Measurements from ENCODE around the gene CYP4V2. TPM values are rescaled to one million over a fixed set of nuclear protein-coding genes. Genes with fewer than 3 reads are reported as not detected.
"Not testable (repeated sequence)": the region's sequence is repeated elsewhere in the genome, so short reads cannot be mapped to it uniquely, and the experiment has no call there.

Gene CYP4V2
- total RNA-seq, 2 donors from 2014 or later, result 40.9 to 49.5 TPM

GRCh38 chr4:186217733-186218293, 26.4 kb downstream of the CYP4V2 start:
- intact Hi-C loops (cut with DNase I, micrococcal nuclease), result no loop called here
- no peak for DNase-seq
- ATAC-seq, result no peak

GRCh38 chr4:186221624-186222023, 30.3 kb downstream of the CYP4V2 start:
- intact Hi-C loops (cut with DNase I, micrococcal nuclease), result no loop called here
- DNase-seq (no peak), ATAC-seq (no peak)

GRCh38 chr4:186225848-186226247, 34.5 kb downstream of the CYP4V2 start:
- ATAC-seq (no peak), DNase-seq (no peak)
- intact Hi-C loops (cut with DNase I, micrococcal nuclease), result no loop called here

- intact Hi-C loops (cut with DNase I, micrococcal nuclease), result no loop called here
- DNase-seq (no peak), ATAC-seq (peak; percentile 4)
Observed at GRCh38 chr4:186226521-186227189, 35.3 kb downstream of the CYP4V2 start.

GRCh38 chr4:186227221-186227620, 35.9 kb downstream of the CYP4V2 start, which contains the start of gene KLKB1:
Gene KLKB1 (plus strand): TSS chr4:186227507. CDS start chr4:186228196, 689 bp downstream.
- intact Hi-C loops (cut with DNase I, micrococcal nuclease), result no loop called here
- DNase-seq (no peak), ATAC-seq (peak; percentile 84)

- intact Hi-C loops (cut with DNase I, micrococcal nuclease), result no loop called here
- ATAC-seq, result peak; percentile 91
Observed at GRCh38 chr4:186227744-186228513, 36.6 kb downstream of the CYP4V2 start.

GRCh38 chr4:186228514-186228894, 37.1 kb downstream of the CYP4V2 start:
- intact Hi-C loops (cut with DNase I, micrococcal nuclease), result no loop called here
- ATAC-seq (peak; percentile 34), DNase-seq (no peak)

More at GRCh38 chr4:186227744-186228513, 36.6 kb downstream of the CYP4V2 start:
- no peak for DNase-seq

GRCh38 chr4:186234367-186234766, 43.0 kb downstream of the CYP4V2 start:
- ATAC-seq (no peak), DNase-seq (no peak)
- intact Hi-C loops (cut with DNase I, micrococcal nuclease), result no loop called here

- ATAC-seq (no peak), DNase-seq (no peak)
- intact Hi-C loops (cut with DNase I, micrococcal nuclease), result no loop called here
Observed at GRCh38 chr4:186236126-186236525, 44.8 kb downstream of the CYP4V2 start.

- intact Hi-C loops (cut with DNase I, micrococcal nuclease), result no loop called here
- no peak for DNase-seq
- ATAC-seq, result no peak
Observed at GRCh38 chr4:186240452-186240847, 49.1 kb downstream of the CYP4V2 start.

- intact Hi-C loops (cut with DNase I, micrococcal nuclease), result no loop called here
- DNase-seq, result no peak
- ATAC-seq, result no peak
Observed at GRCh38 chr4:186240848-186241491, 49.6 kb downstream of the CYP4V2 start.

- DNase-seq (no peak), ATAC-seq (no peak)
- intact Hi-C loops (cut with DNase I, micrococcal nuclease), result no loop called here
Observed at GRCh38 chr4:186241616-186242015, 50.2 kb downstream of the CYP4V2 start.

GRCh38 chr4:186242031-186242430, 50.7 kb downstream of the CYP4V2 start:
- intact Hi-C loops (cut with DNase I, micrococcal nuclease); DNase-seq; ATAC-seq: not testable (repeated sequence)

- DNase-seq, result no peak
- no peak for ATAC-seq
- intact Hi-C loops (cut with DNase I, micrococcal nuclease), result no loop called here
Observed at GRCh38 chr4:186243331-186243730, 52.0 kb downstream of the CYP4V2 start.

GRCh38 chr4:186244835-186245234, 53.5 kb downstream of the CYP4V2 start:
- no peak for ATAC-seq
- intact Hi-C loops (cut with DNase I, micrococcal nuclease), result no loop called here

GRCh38 chr4:186247062-186247752, 55.8 kb downstream of the CYP4V2 start:
- ATAC-seq; intact Hi-C loops (cut with DNase I, micrococcal nuclease): not testable (repeated sequence)

More at GRCh38 chr4:186244835-186245234, 53.5 kb downstream of the CYP4V2 start:
- no peak for DNase-seq

GRCh38 chr4:186248643-186249042, 57.3 kb downstream of the CYP4V2 start:
- DNase-seq, result no peak
- intact Hi-C loops (cut with DNase I, micrococcal nuclease), result no loop called here
- ATAC-seq, result no peak

More at GRCh38 chr4:186247062-186247752, 55.8 kb downstream of the CYP4V2 start:
- DNase-seq, result not testable (repeated sequence)

- ATAC-seq, result no peak
- no peak for DNase-seq
- intact Hi-C loops (cut with DNase I, micrococcal nuclease), result no loop called here
Observed at GRCh38 chr4:186249785-186250754, 58.7 kb downstream of the CYP4V2 start.
